ENCODE measurements around the gene FGR.

Gene FGR

GRCh38 chr1:27600498-27601175 is 34.3 kb downstream of the FGR start:
- DNase-seq (ENCODE audit: low spot score) = no peak

GRCh38 chr1:27599605-27600497 is 35.1 kb downstream of the FGR start:
- no peak for DNase-seq (ENCODE audit: low spot score)

GRCh38 chr1:27598902-27599528 is 36.0 kb downstream of the FGR start:
- DNase-seq (ENCODE audit: low spot score) = no peak

GRCh38 chr1:27598295-27598687 is 36.7 kb downstream of the FGR start:
- DNase-seq (ENCODE audit: low spot score) = no peak

- no peak for DNase-seq (ENCODE audit: low spot score)
These were observed 37.3 kb downstream of the FGR start for GRCh38 chr1:27597516-27598294.

- no peak for DNase-seq (ENCODE audit: low spot score)
These were observed 38.0 kb downstream of the FGR start for GRCh38 chr1:27596986-27597385.

- no peak for DNase-seq (ENCODE audit: low spot score)
These were observed 38.7 kb downstream of the FGR start for GRCh38 chr1:27596261-27596660.

- no peak for DNase-seq (ENCODE audit: low spot score)
These were observed 39.4 kb downstream of the FGR start for GRCh38 chr1:27595597-27595996.

GRCh38 chr1:27594564-27595510 is 40.1 kb downstream of the FGR start:
- DNase-seq (ENCODE audit: low spot score) = no peak

- DNase-seq (ENCODE audit: low spot score) = no peak
These were observed 41.1 kb downstream of the FGR start for GRCh38 chr1:27593678-27594563.

GRCh38 chr1:27592931-27593677 is 41.9 kb downstream of the FGR start:
- no peak for DNase-seq (ENCODE audit: low spot score)

GRCh38 chr1:27592232-27592930 is 42.6 kb downstream of the FGR start:
- DNase-seq (ENCODE audit: low spot score) = no peak

GRCh38 chr1:27591622-27592021 is 43.4 kb downstream of the FGR start:
- DNase-seq (ENCODE audit: low spot score) = no peak

GRCh38 chr1:27590917-27591508 is 44.0 kb downstream of the FGR start:
- peak; percentile 28 for DNase-seq (ENCODE audit: low spot score)

- no peak for DNase-seq (ENCODE audit: low spot score)
These were observed 45.1 kb downstream of the FGR start for GRCh38 chr1:27589841-27590426.

- no peak for DNase-seq (ENCODE audit: low spot score)
These were observed 45.5 kb downstream of the FGR start for GRCh38 chr1:27589441-27589840.

GRCh38 chr1:27588256-27589232 is 46.4 kb downstream of the FGR start:
- no peak for DNase-seq (ENCODE audit: low spot score)

All from hematopoietic multipotent progenitor cell treated with erythropoietin and hydrocortisone succinate and interleukin-3 and kit ligand, for 17 days (in vitro differentiated cells).